CD4-positive, alpha-beta T cell treated with Interleukin-1 beta for 1 hour (primary cell): ENCODE data around the gene LIN28B.
"Not testable (repeated sequence)": the region's sequence is repeated elsewhere in the genome, so short reads cannot be mapped to it uniquely, and the experiment has no call there.

Experiments used
- DNase-seq, 2 donors: peaks; one replicate each; pipeline ENCODE4 v3.0.0-alpha.2; 2020 to 2022

The LIN28B gene

GRCh38 chr6:105075210-105075609 is 118.3 kb downstream of the LIN28B start:
- DNase-seq, result no peak

- not testable (repeated sequence) for DNase-seq
Observed at GRCh38 chr6:105076418-105076817, 119.5 kb downstream of the LIN28B start.

GRCh38 chr6:105077596-105078385 is 120.9 kb downstream of the LIN28B start:
- peak in 1 of 2 donors; percentile 7 for DNase-seq

- DNase-seq, result no peak
Observed at GRCh38 chr6:105078386-105078708, 121.4 kb downstream of the LIN28B start.

- DNase-seq, result no peak
Observed at GRCh38 chr6:105080279-105080678, 123.4 kb downstream of the LIN28B start.

- not testable (repeated sequence) for DNase-seq
Observed at GRCh38 chr6:105081662-105082061, 124.8 kb downstream of the LIN28B start.

- DNase-seq, result peak; percentile 15 to 45
Observed at GRCh38 chr6:105087571-105088211, 130.8 kb downstream of the LIN28B start.

- no peak for DNase-seq
Observed at GRCh38 chr6:105091140-105091829, 134.4 kb downstream of the LIN28B start.

- no peak for DNase-seq
Observed at GRCh38 chr6:105094133-105094640, 137.3 kb downstream of the LIN28B start.

- no peak for DNase-seq
Observed at GRCh38 chr6:105095139-105095538, 138.2 kb downstream of the LIN28B start.

- DNase-seq, result no peak
Observed at GRCh38 chr6:105097288-105097687, 140.4 kb downstream of the LIN28B start.

GRCh38 chr6:105099371-105099770 is 142.5 kb downstream of the LIN28B start:
- no peak for DNase-seq

GRCh38 chr6:105102186-105102585 is 145.3 kb downstream of the LIN28B start:
- DNase-seq, result no peak

GRCh38 chr6:105105094-105105493 is 148.2 kb downstream of the LIN28B start:
- no peak for DNase-seq

- DNase-seq, result no peak
Observed at GRCh38 chr6:105106260-105106659, 149.4 kb downstream of the LIN28B start.

- DNase-seq, result no peak
Observed at GRCh38 chr6:105107207-105107606, 150.3 kb downstream of the LIN28B start.

GRCh38 chr6:105108631-105109262 is 151.8 kb downstream of the LIN28B start:
- DNase-seq, result no peak

- no peak for DNase-seq
Observed at GRCh38 chr6:105109955-105110895, 153.3 kb downstream of the LIN28B start.

GRCh38 chr6:105111105-105111504 is 154.2 kb downstream of the LIN28B start:
- no peak for DNase-seq

GRCh38 chr6:105111871-105112270 is 155.0 kb downstream of the LIN28B start:
- no peak for DNase-seq

- no peak for DNase-seq
Observed at GRCh38 chr6:105112577-105112976, 155.7 kb downstream of the LIN28B start.

GRCh38 chr6:105113422-105113821 is 156.5 kb downstream of the LIN28B start:
- no peak for DNase-seq
